Right hindlimb (tissue), 1 donor: ENCODE data around the gene AKAP14.
"Not testable (repeated sequence)": the region's sequence is repeated elsewhere in the genome, so short reads cannot be mapped to it uniquely, and the experiment has no call there.

ENCODE experiments used
- DNase-seq: peaks from one replicate; pipeline ENCODE4 v3.0.0-alpha.2; 2018

The AKAP14 gene

DNA sequence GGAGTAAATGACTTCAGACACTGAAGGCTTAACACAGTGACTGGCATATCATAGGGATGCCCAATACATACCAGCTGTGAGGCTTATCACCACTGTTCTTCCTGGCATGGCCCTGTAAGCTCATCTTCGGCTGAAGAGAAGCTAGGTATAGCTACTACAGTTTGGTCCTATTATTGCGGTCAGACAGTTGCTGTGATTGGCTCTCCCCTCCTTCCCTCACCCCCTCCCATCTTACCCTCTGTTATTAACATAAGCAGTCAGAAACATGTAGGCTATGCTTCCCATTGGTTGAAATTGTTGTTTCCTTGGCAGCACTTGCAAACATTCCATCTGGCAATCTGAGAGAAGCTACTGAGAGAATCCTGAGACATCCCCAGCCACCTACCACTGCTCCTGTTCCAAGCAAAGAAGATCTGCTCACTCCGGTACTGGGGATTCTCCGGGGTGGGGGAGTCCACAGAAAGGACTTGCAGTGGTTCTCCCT is at the start of gene AKAP14:
TSS of gene AKAP14 (plus strand) at position 51 of the 484 bp plus-strand sequence. CDS start 7,331 bp downstream, outside the sequence.
- DNase-seq, result no peak

DNA sequence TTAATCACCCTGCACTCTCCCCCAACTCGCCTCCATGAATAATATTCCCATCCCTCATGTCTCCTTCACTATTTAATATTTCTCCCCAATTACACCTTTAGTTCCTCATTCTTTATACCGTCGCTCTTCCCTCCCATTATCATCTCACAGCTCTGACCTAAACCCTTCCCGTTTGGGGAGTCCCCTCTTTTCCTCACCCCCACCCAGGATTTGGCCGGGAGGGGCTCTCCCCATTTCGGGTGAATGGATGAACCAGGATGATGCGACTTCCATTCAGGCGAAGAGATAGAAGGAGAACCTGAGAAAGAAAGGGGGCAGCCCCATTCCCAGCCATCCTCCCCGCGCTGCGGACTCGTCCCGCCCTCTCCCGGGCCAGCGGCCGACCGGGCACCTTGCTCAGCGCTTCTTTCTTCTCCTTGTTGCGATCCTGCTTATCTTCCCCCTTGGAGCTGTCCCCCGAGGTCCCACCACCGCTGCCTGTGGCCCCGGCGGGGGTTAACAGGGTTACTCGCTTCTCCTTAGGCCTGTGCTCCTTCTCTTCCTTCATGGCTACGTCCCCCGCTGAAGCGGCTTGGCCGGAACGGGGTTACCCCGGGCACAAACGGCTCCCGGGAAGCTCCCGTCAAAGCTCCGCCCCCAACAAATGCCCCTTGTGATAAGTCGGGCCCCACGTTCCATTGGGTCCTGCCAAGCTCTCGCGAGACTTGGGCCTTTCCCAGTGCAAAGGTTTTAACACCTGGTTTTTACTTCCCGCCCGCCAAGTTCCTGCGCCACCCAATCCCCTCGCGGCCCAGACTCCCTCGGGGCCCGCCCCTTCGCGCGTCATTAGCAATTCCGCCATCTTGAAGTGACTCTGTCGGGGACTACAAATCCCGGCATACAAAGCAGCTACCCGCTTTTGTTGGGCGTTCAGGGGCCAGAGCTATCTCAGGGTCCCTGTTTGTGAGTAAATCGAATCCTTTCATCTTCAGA is 43.0 kb upstream of the AKAP14 start, which contains the start of gene UPF3B:
TSS of gene UPF3B (minus strand) at position 582 of the 972 bp plus-strand sequence. CDS start at position 547, 35 bp downstream.
- peak; percentile 95 for DNase-seq

DNA sequence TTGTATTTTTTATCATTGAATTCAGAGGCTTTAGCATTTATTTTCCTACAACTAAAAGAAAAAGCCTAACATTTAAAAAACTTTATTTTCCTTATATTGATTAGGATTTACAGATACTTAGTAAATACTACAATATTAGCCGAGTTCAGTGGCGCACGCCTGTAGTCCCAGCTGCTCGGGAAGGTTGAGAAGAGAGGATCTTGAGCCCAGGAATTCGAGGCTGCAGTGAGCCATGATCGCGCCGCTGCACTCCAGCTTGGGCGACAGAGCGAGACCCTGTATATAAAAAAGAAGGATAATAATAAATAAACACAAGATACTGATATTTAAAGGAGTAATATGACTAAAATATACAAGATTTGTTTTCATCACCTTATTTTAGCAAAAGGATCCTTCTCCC is 42.2 kb upstream of the AKAP14 start:
- DNase-seq, result no peak

DNA sequence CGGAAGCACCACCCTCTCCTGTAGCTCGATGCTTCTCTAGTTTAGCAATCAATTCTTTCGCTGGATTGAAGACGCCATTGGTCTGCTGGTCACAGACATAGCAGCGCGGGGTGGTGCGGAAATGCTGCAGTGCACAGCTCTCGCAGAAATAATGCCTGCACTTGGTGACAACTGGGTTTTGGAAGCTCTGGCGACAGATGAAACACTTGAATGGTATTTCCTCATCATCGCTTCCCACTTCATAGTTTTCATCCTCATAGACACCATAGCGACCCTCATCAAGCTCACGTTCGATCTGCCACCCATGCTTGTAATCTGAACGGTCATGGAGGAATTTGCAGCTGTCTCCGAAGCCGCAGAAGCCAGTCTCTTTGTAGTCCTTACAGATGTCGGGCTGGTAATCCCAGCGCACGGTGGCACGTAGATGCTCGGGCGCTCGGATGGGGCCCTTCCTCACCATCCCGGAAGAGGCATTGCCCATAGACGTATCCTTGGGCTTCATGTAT is 25.0 kb upstream of the AKAP14 start:
- peak; percentile 27 for DNase-seq

DNA sequence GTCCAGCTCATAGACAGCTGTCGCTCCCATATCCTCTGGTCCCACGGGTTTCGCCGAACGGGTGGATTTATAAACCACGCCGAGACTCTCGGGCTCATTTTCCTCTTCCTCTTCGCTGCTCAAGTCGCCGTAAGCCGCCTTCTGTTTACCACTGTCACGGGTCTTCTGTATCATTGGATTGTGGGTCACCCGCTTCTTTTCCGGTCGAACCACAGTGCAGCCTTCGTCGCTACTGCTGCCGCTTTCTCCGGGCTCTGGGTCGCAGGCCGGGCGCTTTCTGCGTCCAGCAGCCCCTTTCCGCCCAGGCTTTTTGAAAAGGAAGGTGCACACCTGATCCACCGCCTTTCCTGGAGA is 24.5 kb upstream of the AKAP14 start:
- no peak for DNase-seq

DNA sequence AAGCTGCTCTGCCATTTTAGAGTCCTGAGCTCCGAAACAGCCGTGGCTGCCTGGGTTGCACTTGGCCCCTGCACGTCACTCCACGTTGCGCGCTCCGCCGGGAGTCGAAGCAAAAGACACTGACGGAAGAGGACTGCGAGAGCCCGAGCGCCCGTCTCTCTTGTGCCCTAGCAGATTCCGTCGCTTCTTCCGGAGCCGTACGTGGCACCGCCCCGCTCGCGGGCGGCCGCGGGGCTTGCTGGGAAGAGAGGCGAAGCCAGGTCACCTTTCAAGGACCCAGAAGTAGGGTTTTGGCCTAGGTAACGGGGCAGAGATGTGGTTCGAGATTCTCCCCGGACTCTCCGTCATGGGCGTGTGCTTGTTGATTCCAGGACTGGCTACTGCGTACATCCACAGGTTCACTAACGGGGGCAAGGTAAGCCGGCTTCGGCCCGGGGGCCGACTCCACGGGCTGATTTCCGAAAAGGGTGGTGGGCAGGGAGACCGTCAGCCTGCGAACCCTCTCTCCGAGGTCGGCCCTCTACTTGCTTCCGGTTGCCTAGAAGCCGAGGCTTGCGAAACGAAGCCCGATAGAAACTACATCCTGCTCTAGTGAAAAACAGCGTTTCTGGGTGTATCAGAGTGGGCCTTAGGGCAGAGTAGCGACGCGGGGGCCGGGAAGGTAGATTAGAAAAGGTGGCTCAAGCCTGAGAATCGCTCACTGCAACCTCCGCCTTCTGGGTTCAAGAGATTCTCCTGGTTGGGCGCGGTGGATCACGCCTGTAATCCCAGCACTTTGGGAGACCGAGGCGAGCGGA is 23.9 kb upstream of the AKAP14 start, which contains the start of the genes NDUFA1 and RNF113A:
TSS of gene NDUFA1 (plus strand) at position 234 of the 797 bp plus-strand sequence. CDS start at position 314, 80 bp downstream.
TSS of gene RNF113A (minus strand) at position 135 of the 797 bp plus-strand sequence. CDS start at position 15, 120 bp downstream.
- peak; percentile 84 for DNase-seq

DNA sequence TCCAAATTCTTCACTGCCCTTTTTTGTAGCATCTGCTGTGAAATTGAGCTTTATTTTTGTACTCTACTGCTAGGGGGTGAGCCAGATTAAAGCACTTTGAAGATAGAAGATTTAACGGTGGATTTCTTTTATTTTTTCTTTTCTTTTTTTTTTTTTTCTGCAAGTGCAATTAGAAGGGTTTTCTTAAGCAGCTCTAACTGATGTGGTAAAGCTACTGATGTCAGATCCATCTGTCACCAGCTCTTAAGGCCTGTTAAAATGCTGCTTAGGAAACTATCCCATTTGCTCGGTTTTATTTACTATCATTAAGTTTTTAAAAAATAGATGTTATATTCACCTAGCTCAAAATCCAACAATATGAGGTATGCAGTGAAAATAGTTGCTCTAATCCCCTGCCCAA is 17.0 kb upstream of the AKAP14 start:
- no peak for DNase-seq

DNA sequence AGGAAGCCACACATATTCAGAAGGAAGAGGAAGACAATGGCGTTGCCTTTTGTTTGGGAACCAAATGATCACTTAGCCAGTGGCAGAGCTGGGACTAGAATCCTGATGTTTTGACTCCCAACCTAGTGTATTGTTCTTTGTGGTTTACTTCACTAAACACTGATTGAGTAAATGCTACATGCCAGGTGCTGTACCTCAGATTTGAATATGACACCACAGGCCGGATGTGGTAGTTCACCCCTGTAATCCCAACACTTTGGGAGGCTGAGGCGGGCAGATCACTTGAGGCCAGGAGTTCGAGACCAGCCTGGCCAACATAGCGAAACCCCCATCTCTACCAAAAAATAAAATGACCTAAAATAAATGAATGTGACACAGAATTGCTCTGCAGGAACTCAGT is 15.6 kb upstream of the AKAP14 start:
- DNase-seq, result no peak

DNA sequence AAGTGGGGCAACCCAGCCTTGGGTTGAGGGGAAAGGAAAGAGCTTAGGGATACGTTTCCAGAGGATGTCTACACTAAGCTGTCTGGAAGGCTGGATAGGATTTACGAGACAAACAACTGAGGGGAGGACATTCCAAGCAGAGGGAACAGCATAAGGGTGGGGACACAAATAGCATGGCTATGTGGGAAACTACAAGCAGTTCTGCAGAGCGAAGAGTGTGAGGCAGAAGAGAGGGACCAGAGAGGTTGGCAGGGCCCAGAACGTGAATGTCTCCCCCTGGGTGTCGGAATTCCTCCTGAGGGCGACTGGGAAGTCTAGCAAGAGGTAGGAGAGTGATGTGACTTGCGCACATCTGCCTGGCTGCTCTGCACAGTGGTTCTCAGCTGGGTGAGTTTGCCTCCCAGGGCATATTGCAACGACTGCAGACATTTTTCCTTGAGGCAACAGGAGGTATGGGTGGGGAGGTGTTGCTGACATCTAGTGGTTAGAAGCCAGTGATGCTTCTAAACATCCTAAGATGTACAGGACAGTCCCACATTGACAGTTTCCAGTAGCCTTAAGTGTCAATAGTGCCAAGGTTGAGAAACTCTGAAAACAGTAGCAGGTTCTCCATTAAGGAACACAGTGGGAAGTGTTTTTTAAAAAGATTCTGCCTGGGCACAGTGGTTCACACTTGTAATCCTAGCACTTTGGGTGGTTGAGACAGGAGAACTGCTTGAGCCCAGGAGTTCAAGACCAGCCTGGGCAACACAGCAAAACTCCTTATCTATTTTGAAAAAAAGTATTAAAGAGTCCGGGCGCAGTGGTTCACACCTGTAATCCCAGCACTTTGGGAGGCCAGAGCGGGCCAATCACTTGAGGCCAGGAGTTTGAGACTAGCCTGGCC is 14.9 kb upstream of the AKAP14 start:
- no peak for DNase-seq

DNA sequence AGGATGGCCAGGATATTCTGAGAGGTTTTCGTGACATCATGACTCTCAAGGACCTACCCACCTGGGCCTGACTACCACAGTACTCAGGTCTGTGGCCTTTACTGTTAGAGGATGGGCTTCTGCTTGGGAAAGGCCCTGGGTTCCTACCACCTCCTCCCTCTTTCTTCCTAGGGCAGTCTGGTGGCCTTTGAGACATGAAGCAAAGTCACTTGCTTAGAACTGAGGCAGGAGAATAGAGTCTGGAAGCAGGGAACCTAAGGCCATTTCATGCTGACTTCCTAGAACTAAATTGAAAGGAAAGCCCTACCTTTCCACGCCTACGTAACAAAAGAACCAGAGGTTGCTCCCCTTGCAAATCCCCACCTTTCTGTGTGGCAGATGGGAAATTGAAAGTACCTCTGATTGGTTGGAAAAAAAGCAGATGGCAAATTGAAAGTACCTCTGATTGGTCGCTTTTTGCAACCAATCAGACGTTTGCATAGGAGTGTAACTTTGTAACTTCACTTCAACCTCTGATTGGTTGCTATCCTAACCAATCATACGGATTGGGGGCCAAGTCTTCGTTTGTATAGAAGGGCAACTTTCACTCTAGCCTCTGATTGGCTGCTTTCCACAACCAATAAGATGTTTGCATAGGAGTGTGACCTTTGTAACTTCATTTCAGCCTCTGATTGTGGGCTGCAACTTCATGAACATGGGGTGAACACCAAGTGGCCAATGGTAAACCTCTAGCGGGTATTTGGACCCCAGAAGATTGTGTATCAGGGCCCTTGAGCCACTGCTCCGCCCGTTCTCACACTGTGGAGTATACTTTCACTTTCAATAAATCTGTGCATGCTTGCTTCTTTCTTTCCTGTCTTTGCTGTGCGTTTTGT is 9.9 kb upstream of the AKAP14 start:
- no peak for DNase-seq

DNA sequence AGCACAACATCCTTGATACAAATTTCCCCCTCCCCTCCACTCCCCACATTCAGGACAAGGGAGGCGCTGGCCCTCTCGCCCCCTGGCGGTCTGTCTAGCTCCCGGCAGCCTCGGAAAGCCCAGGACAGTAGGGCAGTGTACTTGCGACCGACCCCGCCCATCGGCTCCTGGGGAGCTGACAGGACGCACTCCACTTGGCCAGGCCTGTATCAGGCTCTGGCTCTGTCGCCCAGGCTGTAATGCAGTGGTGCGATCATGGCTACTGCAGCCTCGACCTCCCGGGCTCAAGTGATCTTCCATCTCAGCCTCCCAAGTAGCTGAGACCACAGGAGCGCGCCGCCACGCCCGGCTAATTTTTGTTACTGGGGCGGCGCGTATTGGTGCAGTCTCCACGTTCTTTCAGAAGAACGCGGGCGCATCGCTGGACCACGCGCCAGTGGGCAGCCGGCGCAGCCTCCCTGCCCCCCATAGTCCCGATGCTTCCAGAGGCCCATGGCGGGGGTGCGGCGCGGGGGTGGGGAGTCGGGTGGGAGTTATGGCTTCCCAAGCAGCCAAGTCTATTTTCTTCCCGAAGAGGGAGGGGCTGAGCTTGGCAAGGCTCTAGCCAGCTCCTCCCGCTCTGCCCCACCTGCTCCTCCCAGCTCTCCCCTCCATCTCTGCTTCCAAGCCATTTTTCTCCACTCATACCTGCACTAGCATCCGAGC is 7.8 kb upstream of the AKAP14 start:
- peak; percentile 35 for DNase-seq

DNA sequence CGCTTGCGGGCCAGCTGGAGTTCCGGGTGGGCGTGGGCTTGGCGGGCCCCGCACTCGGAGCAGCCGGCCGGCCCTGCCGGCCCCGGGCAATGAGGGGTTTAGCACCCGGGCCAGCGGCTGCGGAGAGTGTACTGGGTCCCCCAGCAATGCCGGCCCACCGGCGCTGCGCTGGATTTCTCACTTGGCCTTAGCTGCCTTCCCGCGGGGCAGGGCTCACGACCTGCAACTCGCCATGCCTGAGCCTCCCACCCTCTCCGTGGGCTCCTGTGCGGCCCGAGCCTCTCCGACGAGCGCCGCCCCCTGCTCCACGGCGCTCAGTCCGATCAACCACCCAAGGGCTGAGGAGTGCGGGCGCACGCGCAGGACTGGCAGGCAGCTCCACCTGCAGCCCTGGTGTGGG is 5.1 kb upstream of the AKAP14 start:
- not testable (repeated sequence) for DNase-seq

DNA sequence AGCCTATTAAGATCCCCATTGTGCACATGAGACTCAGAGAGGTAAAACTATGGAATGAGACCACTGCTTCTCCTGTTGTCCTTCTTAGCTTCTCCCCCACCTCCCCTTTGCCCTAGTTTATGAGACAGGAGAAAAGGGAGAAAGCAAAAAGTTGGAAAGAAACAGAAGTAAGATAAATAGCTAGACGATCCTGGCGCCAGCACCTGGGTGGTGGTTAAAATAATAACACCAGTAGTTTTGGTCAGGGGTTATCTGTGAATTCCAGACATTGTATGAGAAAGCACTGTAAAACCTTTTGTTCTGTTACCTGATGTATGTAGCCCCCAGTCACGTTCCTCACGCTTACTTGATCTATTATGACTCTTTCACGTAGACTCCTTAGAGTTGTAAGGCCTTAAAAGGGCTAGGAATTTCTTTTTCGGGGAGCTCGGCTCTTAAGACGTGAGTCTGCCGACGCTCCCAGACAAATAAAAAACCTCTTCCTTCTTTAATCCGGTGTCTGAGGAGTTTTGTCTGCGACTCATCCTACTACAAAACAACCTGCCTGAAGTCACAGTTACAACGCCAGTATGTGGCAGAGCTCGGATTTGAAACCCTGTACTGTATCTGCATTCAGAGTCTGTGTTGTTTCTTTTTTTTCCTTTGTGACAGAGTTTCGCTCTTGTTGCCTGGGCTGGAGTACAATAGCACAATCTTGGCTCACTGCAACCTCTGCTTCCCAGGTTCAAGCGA is 3.6 kb upstream of the AKAP14 start:
- DNase-seq, result not testable (repeated sequence)

DNA sequence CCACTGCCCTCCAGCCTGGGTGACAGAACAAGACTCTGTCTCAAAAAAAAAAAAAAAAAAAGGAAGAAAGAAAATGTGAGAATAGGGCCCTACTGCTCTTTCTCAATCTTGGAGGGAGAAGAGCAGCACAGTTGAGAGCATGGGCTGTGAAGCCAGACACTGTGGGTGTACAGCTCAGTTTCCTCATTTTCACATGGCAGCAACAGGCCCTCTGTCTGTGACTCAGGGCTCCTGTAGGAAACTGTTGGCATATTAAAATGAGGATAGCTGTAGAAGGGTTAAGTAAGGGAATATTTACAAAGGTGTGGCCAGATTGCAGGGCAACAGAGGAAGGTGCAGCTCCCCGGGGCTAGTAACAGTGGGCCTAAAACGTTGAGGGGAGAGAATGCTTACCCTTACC is 3.4 kb downstream of the AKAP14 start:
- no peak for DNase-seq

DNA sequence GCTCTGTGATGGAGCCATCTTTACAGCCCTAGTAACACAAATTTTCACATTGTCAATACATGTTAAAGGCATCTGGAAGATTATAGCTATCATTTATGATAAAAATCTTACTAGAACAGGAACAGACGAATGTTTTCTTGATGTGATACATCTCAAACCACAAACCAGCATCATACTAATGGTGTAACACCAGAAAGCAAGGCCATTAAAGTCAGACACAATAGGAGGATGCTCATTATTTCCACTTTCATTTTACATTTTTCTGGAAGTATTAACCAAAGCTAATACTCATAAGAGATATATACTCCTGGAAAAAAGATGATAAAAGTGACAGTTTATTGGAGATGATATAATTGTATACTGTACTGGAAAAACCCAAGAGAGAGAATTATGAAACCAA is 5.3 kb downstream of the AKAP14 start:
- no peak for DNase-seq

DNA sequence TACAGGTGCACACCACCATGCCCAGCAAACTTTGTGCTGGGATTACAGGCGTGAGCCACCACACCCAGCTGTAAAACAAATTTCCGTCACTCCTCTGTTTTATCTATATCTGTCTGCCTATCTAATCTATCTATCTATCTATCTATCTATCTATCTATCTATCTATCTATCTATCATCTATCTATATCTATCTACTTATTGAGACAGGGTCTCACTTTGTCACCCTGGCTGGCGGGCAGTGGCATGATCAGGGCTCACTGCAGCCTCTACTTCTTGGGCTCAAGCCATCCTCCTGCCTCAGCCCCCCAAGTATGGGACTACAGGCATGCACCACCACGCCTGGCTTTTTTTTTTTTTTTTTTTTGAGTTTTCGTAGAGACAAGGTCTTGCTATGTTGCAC is 20.6 kb downstream of the AKAP14 start:
- no peak for DNase-seq

DNA sequence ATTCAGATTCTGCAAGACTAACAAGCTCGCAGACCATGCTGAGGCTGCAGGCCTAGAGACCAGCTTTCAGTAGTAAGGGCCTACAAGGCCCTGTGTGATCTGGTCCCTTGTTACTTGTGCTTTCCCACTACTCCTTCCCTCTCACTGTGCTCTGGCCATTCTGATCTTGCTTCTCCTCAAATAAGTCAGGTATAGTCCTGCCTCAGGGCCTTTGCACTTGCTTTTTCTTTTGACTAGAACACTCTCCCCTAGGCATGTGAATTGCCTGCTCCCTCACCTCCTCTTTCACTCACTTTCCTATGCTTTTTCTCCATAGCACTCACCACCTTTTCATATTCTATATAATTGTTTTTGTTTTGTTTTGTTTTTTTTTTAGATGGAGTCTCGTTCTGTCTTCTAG is 22.2 kb downstream of the AKAP14 start:
- no peak for DNase-seq

DNA sequence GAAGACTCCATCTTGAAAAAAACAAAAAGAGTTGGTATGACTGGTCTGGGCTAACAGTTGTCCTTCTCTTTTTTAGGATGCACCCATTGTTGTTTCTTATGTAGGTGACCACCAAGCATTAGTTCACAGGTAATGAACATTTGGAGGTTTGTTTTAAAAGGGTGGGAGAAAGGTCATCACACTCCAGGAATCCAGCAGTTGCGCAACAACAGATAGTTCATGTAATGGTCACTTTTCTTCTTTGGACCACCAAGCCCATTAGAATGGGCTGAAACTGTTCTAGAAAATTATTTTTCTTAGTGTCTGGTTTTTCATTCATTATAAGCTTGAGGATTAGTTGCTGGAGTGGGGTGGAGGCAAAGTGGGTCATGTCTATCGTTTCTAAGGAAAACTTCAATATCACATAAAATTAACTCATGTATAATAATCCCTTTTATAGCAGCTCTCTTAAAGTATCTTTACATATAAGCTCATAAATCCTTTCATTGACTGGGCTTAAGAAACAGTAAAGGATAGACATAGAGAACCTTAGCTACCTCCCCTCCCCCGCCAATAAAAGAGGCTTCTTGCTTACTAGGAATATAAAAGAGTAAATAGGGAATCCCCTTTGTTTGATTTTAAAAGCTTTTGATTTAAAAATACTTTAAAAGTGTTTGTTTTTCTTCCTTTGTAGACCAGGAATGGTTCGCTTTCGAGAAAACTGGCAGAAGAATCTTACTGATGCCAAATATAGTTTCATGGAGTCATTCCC is 24.3 kb downstream of the AKAP14 start:
- no peak for DNase-seq

DNA sequence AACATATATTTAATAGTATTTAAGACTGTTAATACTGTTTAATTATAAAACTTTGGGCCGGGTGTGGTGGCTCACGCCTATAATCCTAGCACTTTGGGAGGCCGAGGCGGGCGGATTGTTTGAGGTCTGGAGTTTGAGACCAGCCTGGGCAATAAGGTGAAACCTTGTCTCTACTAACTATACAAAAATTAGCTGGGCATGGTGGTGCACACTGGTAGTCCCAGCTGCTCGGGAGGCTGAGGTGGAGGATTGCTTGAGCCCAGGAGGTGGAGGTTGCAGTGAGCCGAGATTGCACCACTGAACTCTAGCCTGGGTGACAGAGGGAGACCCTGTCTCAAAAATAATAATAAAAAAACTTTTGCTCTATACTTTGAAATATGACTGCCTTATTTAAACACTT is 26.7 kb downstream of the AKAP14 start:
- not testable (repeated sequence) for DNase-seq
